ENCODE measurements around the gene RIN2.
"Not testable (repeated sequence)": the region's sequence is repeated elsewhere in the genome, so short reads cannot be mapped to it uniquely, and the experiment has no call there.

RIN2 gene

GRCh38 chr20:19802492-19803158 lies 44.6 kb downstream of the RIN2 start:
- Histone ChIP-seq H3K36me3 (ENCODE audit: control insufficient read depth, insufficient read depth, low read length) (peaks cover 3% of the 10 kb centered on the region), H3K4me1 (ENCODE audit: control insufficient read depth, insufficient read depth, low read length) (peaks cover 8% of the 10 kb centered on the region), H3K27me3 (ENCODE audit: control insufficient read depth, insufficient read depth, low read length) (no peaks in the 10 kb centered on the region), H3K4me3 (ENCODE audit: low read length) (no peak overlapping the region), H3K27ac (ENCODE audit: low read depth, low read length) (no peak overlapping the region), H3K9ac (ENCODE audit: low read length) (no peak overlapping the region)

DNA sequence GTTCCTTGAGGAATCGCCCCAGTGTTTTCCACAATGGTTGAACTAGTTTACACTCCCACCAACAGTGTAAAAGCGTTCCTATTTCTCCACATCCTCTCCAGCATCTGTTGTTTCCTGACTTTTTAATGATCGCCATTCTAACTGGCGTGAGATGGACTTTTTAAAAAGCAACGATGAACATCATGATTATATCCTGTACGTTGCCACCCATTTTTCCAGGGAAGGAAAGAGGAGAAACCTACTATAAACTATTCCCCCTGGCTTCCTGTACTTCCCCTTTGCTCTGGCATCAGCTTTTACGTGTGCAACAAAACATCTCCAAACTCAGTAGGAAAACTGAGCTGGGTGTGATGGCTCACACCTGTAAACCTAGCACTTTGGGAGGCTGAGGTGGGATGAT lies 48.2 kb downstream of the RIN2 start:
- H3K4me1 ChIP-seq (ENCODE audit: control insufficient read depth, insufficient read depth, low read length) = not testable (repeated sequence)

DNA sequence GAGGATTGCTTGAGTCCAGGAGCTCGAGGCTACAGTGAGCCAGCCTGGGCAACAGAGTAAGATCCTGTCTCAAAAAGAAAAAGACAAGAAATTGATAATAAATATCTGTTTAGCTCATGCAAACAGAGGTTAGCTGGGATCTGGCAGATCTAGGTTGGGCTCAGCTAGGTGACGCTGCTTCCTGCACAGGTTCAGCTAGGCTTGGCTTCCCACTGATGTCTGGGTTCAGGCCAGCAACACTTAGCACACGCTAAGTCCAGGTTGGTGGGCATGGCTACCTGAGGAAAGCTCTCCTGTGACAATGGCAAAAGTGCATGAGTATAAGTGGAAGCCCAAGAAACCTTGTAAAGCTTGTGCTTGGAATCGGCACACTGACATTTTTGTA lies 48.7 kb downstream of the RIN2 start:
- Histone ChIP-seq H3K4me3 (ENCODE audit: low read length) (no peak overlapping the region), H3K9ac (ENCODE audit: low read length) (no peak overlapping the region), H3K27me3 (ENCODE audit: control insufficient read depth, insufficient read depth, low read length) (no peaks in the 10 kb centered on the region), H3K27ac (ENCODE audit: low read depth, low read length) (no peak overlapping the region), H3K36me3 (ENCODE audit: control insufficient read depth, insufficient read depth, low read length) (no peaks in the 10 kb centered on the region), H3K4me1 (ENCODE audit: control insufficient read depth, insufficient read depth, low read length) (peaks cover 8% of the 10 kb centered on the region)

More for the DNA sequence above, 48.2 kb downstream of the RIN2 start:
- not testable (repeated sequence) for H3K4me3 ChIP-seq (ENCODE audit: low read length); H3K27ac ChIP-seq (ENCODE audit: low read depth, low read length); H3K36me3 ChIP-seq (ENCODE audit: control insufficient read depth, insufficient read depth, low read length); H3K27me3 ChIP-seq (ENCODE audit: control insufficient read depth, insufficient read depth, low read length); H3K9ac ChIP-seq (ENCODE audit: low read length)

GRCh38 chr20:19807191-19807945 lies 49.3 kb downstream of the RIN2 start:
- Histone ChIP-seq H3K27ac (ENCODE audit: low read depth, low read length) (no peak overlapping the region), H3K4me1 (ENCODE audit: control insufficient read depth, insufficient read depth, low read length) (peaks cover 8% of the 10 kb centered on the region), H3K36me3 (ENCODE audit: control insufficient read depth, insufficient read depth, low read length) (no peaks in the 10 kb centered on the region)

More at GRCh38 chr20:19807191-19807945, 49.3 kb downstream of the RIN2 start:
- H3K4me3 ChIP-seq (ENCODE audit: low read length) = no peak overlapping the region
- H3K9ac ChIP-seq (ENCODE audit: low read length) = no peak overlapping the region
- no peaks in the 10 kb centered on the region for H3K27me3 ChIP-seq (ENCODE audit: control insufficient read depth, insufficient read depth, low read length)

Measured in rectal smooth muscle tissue (tissue), 1 donor.